IMR-90 (cell line): ENCODE data around the gene IFI44. TPM values are rescaled to one million over a fixed set of nuclear protein-coding genes. Genes with fewer than 3 reads are reported as not detected.

Experiments used
- ATAC-seq: fragments of 200-7000 bp; cut with Tn5 transposase; 2 replicates; pipeline ENCODE4 v1.9.1; 2020; ENCODE audit warnings: low read depth, mild to moderate bottlenecking, moderate library complexity
- BruUV-seq: library from RNA; stranded (reverse); fragments of 400-500 nt; replicated peaks from 2 replicates; lab custom pipeline; 2021; lab: Mats Ljungman, UMichigan
- CTCF ChIA-PET: fragments of 300-600 bp; formaldehyde crosslinking; extraction: SDS; loops from one replicate; lab custom pipeline; 2021; ENCODE audit warnings: antibody characterized with exemption; lab: Yijun Ruan, JAX
- POLR2A ChIA-PET: fragments of 300-600 bp; sonication (Branson Sonifier 250); formaldehyde crosslinking; loops from one replicate; lab custom pipeline; 2022; ENCODE audit warnings: antibody characterized with exemption; ENCODE audit not compliant: unreplicated experiment; lab: Charles Lee
- DNase-seq: peaks from one replicate; pipeline ENCODE4 v3.0.0; 2013
- H2AFZ ChIP-seq: replicated peaks from 2 replicates; pipeline ENCODE3; 2013; ENCODE audit warnings: low read length, mild to moderate bottlenecking; ENCODE audit not compliant: poor library complexity
- H2AK5ac ChIP-seq: 2 replicates; pipeline ENCODE4 v1.6.1; 2013; ENCODE audit warnings: low read depth, low read length, inconsistent platforms
- H2AK9ac ChIP-seq: replicated peaks from 2 replicates; pipeline ENCODE3; 2013; ENCODE audit warnings: mild to moderate bottlenecking, low read depth, low read length, moderate library complexity; ENCODE audit not compliant: poor library complexity
- H2BK120ac ChIP-seq: 2 replicates; pipeline ENCODE4 v1.6.1; 2013; ENCODE audit warnings: low read depth, low read length, inconsistent platforms
- H2BK15ac ChIP-seq: 3 replicates; pipeline ENCODE4 v1.6.1; 2013; ENCODE audit warnings: low read depth, low read length, inconsistent platforms
- H2BK20ac ChIP-seq: 2 replicates; pipeline ENCODE4 v1.6.1; 2013; ENCODE audit warnings: low read depth, mild to moderate bottlenecking, inconsistent platforms, low read length, moderate library complexity
- H2BK5ac ChIP-seq: 2 replicates; pipeline ENCODE4 v1.6.1; 2013; ENCODE audit warnings: mild to moderate bottlenecking, low read depth, low read length, inconsistent platforms; ENCODE audit not compliant: poor library complexity, severe bottlenecking
- H3K14ac ChIP-seq: replicated peaks from 2 replicates; pipeline ENCODE4 v1.6.1; 2013; ENCODE audit warnings: low read depth, low read length, inconsistent platforms
- H3K18ac ChIP-seq: 2 replicates; pipeline ENCODE4 v1.6.1; 2013; ENCODE audit warnings: low read depth, low read length, control low read depth
- H3K23ac ChIP-seq: 2 replicates; pipeline ENCODE4 v1.6.1; 2013; ENCODE audit warnings: low read depth, low read length, inconsistent platforms
- H3K27ac ChIP-seq: 2 replicates; pipeline ENCODE4 v1.5.1; 2013; ENCODE audit warnings: mild to moderate bottlenecking, control low read depth, low read length; ENCODE audit not compliant: insufficient read depth
- H3K27me3 ChIP-seq: 2 replicates; pipeline ENCODE4 v1.6.1; 2013; ENCODE audit warnings: low read length; ENCODE audit not compliant: control insufficient read depth, insufficient read depth
- H3K36me3 ChIP-seq: 2 replicates; pipeline ENCODE4 v1.6.1; 2013; ENCODE audit warnings: low read length, mixed read lengths; ENCODE audit not compliant: control insufficient read depth, insufficient read depth
- H3K4ac ChIP-seq: 2 replicates; pipeline ENCODE4 v1.6.1; 2013; ENCODE audit warnings: low read depth, low read length, inconsistent platforms
- H3K4me1 ChIP-seq: 2 replicates; pipeline ENCODE4 v1.6.1; 2013; ENCODE audit warnings: low read length, mixed read lengths; ENCODE audit not compliant: control insufficient read depth, insufficient read depth
- H3K4me2 ChIP-seq: 2 replicates; pipeline ENCODE4 v1.6.1; 2013; ENCODE audit warnings: low read depth, mild to moderate bottlenecking, control low read depth, low read length, moderate library complexity
- H3K4me3 ChIP-seq: 2 replicates; pipeline ENCODE4 v1.5.1; 2013; ENCODE audit warnings: low read depth, mild to moderate bottlenecking, control low read depth, low read length, moderate library complexity; ENCODE audit not compliant: insufficient read depth
- H3K56ac ChIP-seq: 2 replicates; pipeline ENCODE4 v1.6.1; 2013; ENCODE audit warnings: low read length, inconsistent platforms; ENCODE audit not compliant: insufficient read depth; ENCODE audit errors: extremely low read depth
- H3K79me1 ChIP-seq, 2 experiments: 2 replicates each; pipeline ENCODE4 v1.6.1; 2013; ENCODE audit warnings: low read length in 2 of 2, inconsistent platforms in 1 of 2, low read depth in 1 of 2
- H3K9ac ChIP-seq: 2 replicates; pipeline ENCODE4 v1.6.1; 2013; ENCODE audit warnings: low read depth, low read length, control low read depth
- H3K9me1 ChIP-seq: 2 replicates; pipeline ENCODE4 v1.6.1; 2013; ENCODE audit warnings: low read length, inconsistent platforms; ENCODE audit not compliant: insufficient read depth
- H3K9me3 ChIP-seq: 2 replicates; pipeline ENCODE4 v1.6.1; 2013; ENCODE audit warnings: low read length; ENCODE audit not compliant: control insufficient read depth, insufficient read depth
- H4K20me1 ChIP-seq: 2 replicates; pipeline ENCODE4 v1.6.1; 2013; ENCODE audit warnings: low read length, inconsistent platforms; ENCODE audit not compliant: insufficient read depth
- H4K5ac ChIP-seq: 2 replicates; pipeline ENCODE4 v1.6.1; 2013; ENCODE audit warnings: mild to moderate bottlenecking, low read depth, low read length, control low read depth
- H4K8ac ChIP-seq, 2 experiments: 2 replicates each; pipeline ENCODE4 v1.6.1; 2013; ENCODE audit warnings: low read depth in 2 of 2, low read length in 2 of 2, control low read depth in 1 of 2, inconsistent platforms in 1 of 2
- H4K91ac ChIP-seq: 2 replicates; pipeline ENCODE4 v1.6.1; 2013; ENCODE audit warnings: low read depth, low read length, inconsistent platforms; ENCODE audit not compliant: insufficient read depth
- FOS ChIP-seq: fragments of 150-350 bp; IDR thresholded peaks from 2 replicates; pipeline ENCODE4 v1.6.1; 2016; ENCODE audit warnings: low read depth, low read length
- SMC3 ChIP-seq: fragments of 150-350 bp; IDR thresholded peaks from 2 replicates; pipeline ENCODE4 v1.6.1; 2016; ENCODE audit warnings: low read depth, mild to moderate bottlenecking, antibody characterized with exemption, low read length, moderate library complexity
- WGBS, 2 experiments: methylation state at CpG; one replicate each; pipeline versions ENCODE4 v1.1.5 to v1.1.7; 2013; ENCODE audit warnings: missing lambda C conversion rate in 2 of 2; ENCODE audit not compliant: insufficient read length in 1 of 2; ENCODE audit errors: extremely low coverage in 2 of 2; 5-methylcytosine and 5-hydroxymethylcytosine counted together
- dilution Hi-C: fragments of 300-500 bp; cut with HindIII; formaldehyde crosslinking; loops from one replicate; pipeline ENCODE4 v1.14.3; 2018; ENCODE audit warnings: low sequenced_read_pairs; ENCODE audit not compliant: unreplicated experiment
- in situ Hi-C: fragments of 300-500 bp; cut with MboI; formaldehyde crosslinking; loops from 3 replicates; pipeline ENCODE4 v1.14.3; 2019; ENCODE audit warnings: low sequenced_read_pairs, inconsistent platforms, mixed read lengths
- intact Hi-C: fragments of 100-400 bp; cut with micrococcal nuclease; formaldehyde crosslinking; loops from 2 replicates; pipeline ENCODE4 v1.10.0; 2022
- polyA plus RNA-seq, 3 experiments: library from polyadenylated mRNA; depleted of rRNA; stranded (reverse); fragments of >200 nt; gene quantifications; 2 replicates each; pipeline ENCODE4 v1.2.3, GENCODE V29; 2012; ENCODE audit warnings: low replicate concordance in 1 of 3
- total RNA-seq: library from RNA; depleted of rRNA; stranded (reverse); fragments of >200 nt; gene quantifications from 2 replicates; pipeline ENCODE4 v1.2.3, GENCODE V29; 2012

IFI44 gene
- total and polyA plus RNA-seq, 2 of the 4 experiments (the other 2 are of a cell fraction), result 2.2 to 2.7 TPM

- dilution Hi-C loops, result no loop called here
- CTCF ChIA-PET, result interaction anchor here (1.5 kb wide), 1 partner anchor 10 kb away, joined by 13 read pairs; no protein-coding TSS in a partner anchor
These were observed 22.3 kb upstream of the IFI44 start for GRCh38 chr1:78627321-78627720.

More at GRCh38 chr1:78627321-78627720, 22.3 kb upstream of the IFI44 start:
- no peak overlapping the region for H3K14ac ChIP-seq
- H3K4me2 ChIP-seq, result no peak overlapping the region
- TF ChIP-seq SMC3, result no peak
- no peak for TF ChIP-seq FOS
- no peak overlapping the region for H2AFZ ChIP-seq
- no peaks in the 10 kb centered on the region for H3K79me1 ChIP-seq
- no peak overlapping the region for H2BK15ac ChIP-seq
- in situ Hi-C loops, result no loop called here
- H2BK120ac ChIP-seq, result no peak overlapping the region
- POLR2A ChIA-PET, result no interaction called here
- H3K23ac ChIP-seq, result no peak overlapping the region
- H3K4me3 ChIP-seq, result no peak overlapping the region
- no peak overlapping the region for H3K27ac ChIP-seq
- no peak overlapping the region for H4K8ac ChIP-seq
- H3K56ac ChIP-seq, result no peak overlapping the region
- intact Hi-C loops, result no loop called here
- no peaks in the 10 kb centered on the region for H3K9me3 ChIP-seq
- H3K27me3 ChIP-seq, result no peaks in the 10 kb centered on the region
- H3K9me1 ChIP-seq, result no peaks in the 10 kb centered on the region
- DNase-seq, result peak; percentile 58
- no peak overlapping the region for H4K5ac ChIP-seq
- no CpG with 5 or more reads among the region's 1 CpG for WGBS, 2 experiments
- ATAC-seq, result no peak; the same call in 1 of the 2 replicates
- BruUV-seq, result no TSS peak
- H3K9ac ChIP-seq, result no peak overlapping the region
- no peaks in the 10 kb centered on the region for H3K36me3 ChIP-seq
- no peak overlapping the region for H2BK5ac ChIP-seq
- no peak overlapping the region for H2AK9ac ChIP-seq
- H2AK5ac ChIP-seq, result no peak overlapping the region
- H4K20me1 ChIP-seq, result no peaks in the 10 kb centered on the region
- H2BK20ac ChIP-seq, result no peak overlapping the region
- H3K18ac ChIP-seq, result no peak overlapping the region
- no peak overlapping the region for H3K4ac ChIP-seq
- no peaks in the 10 kb centered on the region for H3K4me1 ChIP-seq
- no peak overlapping the region for H4K91ac ChIP-seq
